ENCODE measurements around the gene SYNE2. TPM values are rescaled to one million over a fixed set of nuclear protein-coding genes. Genes with fewer than 3 reads are reported as not detected.

The SYNE2 gene
- total and polyA plus RNA-seq, 10 of the 15 experiments (the other 5 are each of a cell fraction or from before 2014, with no cell fraction given) = 2.1 to 52.7 (median 38.1) TPM

DNA sequence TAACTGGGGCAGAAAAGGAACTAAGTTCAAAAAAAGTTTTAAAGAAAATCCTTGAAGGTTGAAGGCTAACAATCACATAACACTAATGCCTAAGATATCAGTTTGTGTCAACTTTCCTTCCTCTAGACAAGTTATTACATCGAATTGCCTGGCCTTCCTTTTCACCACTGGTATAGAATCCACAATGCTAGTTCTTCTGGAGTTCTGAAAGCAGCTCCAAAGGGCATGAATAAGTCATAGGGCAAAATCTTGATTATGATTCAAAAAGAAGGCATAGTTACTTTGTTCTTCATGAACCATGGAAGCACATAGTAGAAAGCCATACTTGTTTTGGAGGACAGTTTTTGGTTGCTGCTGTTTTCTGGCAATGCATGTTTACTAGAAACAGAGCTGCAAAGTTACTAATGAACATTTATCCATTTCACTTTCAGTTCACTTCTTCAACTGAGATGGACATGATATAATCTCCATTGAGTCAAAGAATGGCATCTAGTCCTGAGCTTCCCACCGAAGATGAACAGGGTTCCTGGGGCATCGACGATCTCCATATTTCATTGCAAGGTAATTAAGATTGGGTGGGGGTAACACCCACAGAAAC, 56.0 kb downstream of the SYNE2 start:
- no peaks in the 10 kb centered on the region for H4K20me1 ChIP-seq (ENCODE audit: control insufficient read depth, insufficient read depth)
- ChIA-PET CTCF (interaction anchor here (1.0 to 2.7 kb wide), 6 partner anchors 9 to 46 kb away, joined by 3 to 9 read pairs (median 5); no protein-coding TSS in a partner anchor), RAD21 (ENCODE audit: unreplicated experiment) (interaction anchor here (0.6 to 1.6 kb wide), 8 partner anchors 8 to 437 kb away, joined by 3 to 8 read pairs (median 3); no protein-coding TSS in a partner anchor), SMC1A (ENCODE audit: uncharacterized antibody, unreplicated experiment) (interaction anchor here (0.8 to 4.4 kb wide), 16 partner anchors 8 to 183 kb away, joined by 3 to 26 read pairs (median 5); no protein-coding TSS in a partner anchor), POLR2A (interaction anchor here (1.2 to 2.8 kb wide), 3 partner anchors 11 to 40 kb away, joined by 4 to 17 read pairs (median 5); no protein-coding TSS in a partner anchor)
- peak; percentile 64 for ATAC-seq
- in situ Hi-C loops (cut with MboI) = no loop called here
- H3K27ac ChIP-seq (ENCODE audit: control insufficient read depth, insufficient read depth) = peak overlapping the region; percentile 68
- intact Hi-C loops (cut with micrococcal nuclease; ENCODE audit: unreplicated experiment) = no loop called here
- peak overlapping the region; percentile 77 for H3K4me2 ChIP-seq (ENCODE audit: control insufficient read depth, insufficient read depth)
- H3K36me3 ChIP-seq (ENCODE audit: control insufficient read depth in 2 of 2, insufficient read depth in 2 of 2, low read length in 1 of 2) = peaks cover 0 to 6% of the 10 kb centered on the region in 2 experiments; a peak in 1 of 4 replicates
- WGBS (ENCODE audit: insufficient coverage, insufficient replicate concordance, low lambda C conversion rate, missing lambda C conversion rate) = 75% methylated on average over 4 of the region's 4 CpGs
- H3K27me3 ChIP-seq (replicated peaks in 1 of 2; ENCODE audit: control insufficient read depth in 2 of 2, insufficient read depth in 2 of 2, low read length in 1 of 2) = no peaks in the 10 kb centered on the region
- peak overlapping the region; percentile 64 for H2AFZ ChIP-seq (ENCODE audit: control insufficient read depth, low read depth, low read length)
- H3K79me2 ChIP-seq (ENCODE audit: control insufficient read depth, insufficient read depth, low read length) = peaks cover 23% of the 10 kb centered on the region
- H3K9me3 ChIP-seq (replicated peaks; ENCODE audit: control insufficient read depth, insufficient read depth, low read length) = no peaks in the 10 kb centered on the region
- H3K4me3 ChIP-seq = peak overlapping the region; percentile 48
- H3K4me1 ChIP-seq (ENCODE audit: control insufficient read depth, insufficient read depth, low read length) = peaks cover 17% of the 10 kb centered on the region
- peak overlapping the region; percentile 38; the same call in 1 of the 2 replicates for H3K9ac ChIP-seq (ENCODE audit: control insufficient read depth, insufficient read depth, low read length)
- FAIRE-seq = no peak
- no peak for DNase-seq (ENCODE audit: low read depth, low spot score)
- BruUV-seq (replicated peaks) = no TSS peak
- no peak for TF ChIP-seq RB1 (IDR thresholded peaks at IDR 0.05; ENCODE audit: borderline replicate concordance)
- TF ChIP-seq NR2C1 (IDR thresholded peaks at IDR 0.05) = no peak
- TF ChIP-seq, protein P1, sequence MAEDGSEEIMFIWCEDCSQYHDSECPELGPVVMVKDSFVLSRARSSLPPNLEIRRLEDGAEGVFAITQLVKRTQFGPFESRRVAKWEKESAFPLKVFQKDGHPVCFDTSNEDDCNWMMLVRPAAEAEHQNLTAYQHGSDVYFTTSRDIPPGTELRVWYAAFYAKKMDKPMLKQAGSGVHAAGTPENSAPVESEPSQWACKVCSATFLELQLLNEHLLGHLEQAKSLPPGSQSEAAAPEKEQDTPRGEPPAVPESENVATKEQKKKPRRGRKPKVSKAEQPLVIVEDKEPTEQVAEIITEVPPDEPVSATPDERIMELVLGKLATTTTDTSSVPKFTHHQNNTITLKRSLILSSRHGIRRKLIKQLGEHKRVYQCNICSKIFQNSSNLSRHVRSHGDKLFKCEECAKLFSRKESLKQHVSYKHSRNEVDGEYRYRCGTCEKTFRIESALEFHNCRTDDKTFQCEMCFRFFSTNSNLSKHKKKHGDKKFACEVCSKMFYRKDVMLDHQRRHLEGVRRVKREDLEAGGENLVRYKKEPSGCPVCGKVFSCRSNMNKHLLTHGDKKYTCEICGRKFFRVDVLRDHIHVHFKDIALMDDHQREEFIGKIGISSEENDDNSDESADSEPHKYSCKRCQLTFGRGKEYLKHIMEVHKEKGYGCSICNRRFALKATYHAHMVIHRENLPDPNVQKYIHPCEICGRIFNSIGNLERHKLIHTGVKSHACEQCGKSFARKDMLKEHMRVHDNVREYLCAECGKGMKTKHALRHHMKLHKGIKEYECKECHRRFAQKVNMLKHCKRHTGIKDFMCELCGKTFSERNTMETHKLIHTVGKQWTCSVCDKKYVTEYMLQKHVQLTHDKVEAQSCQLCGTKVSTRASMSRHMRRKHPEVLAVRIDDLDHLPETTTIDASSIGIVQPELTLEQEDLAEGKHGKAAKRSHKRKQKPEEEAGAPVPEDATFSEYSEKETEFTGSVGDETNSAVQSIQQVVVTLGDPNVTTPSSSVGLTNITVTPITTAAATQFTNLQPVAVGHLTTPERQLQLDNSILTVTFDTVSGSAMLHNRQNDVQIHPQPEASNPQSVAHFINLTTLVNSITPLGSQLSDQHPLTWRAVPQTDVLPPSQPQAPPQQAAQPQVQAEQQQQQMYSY (CRISPR knock-in tag; IDR thresholded peaks at IDR 0.05) = no peak
- TF ChIP-seq, protein P2, sequence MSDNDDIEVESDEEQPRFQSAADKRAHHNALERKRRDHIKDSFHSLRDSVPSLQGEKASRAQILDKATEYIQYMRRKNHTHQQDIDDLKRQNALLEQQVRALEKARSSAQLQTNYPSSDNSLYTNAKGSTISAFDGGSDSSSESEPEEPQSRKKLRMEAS (IDR thresholded peaks at IDR 0.05; ENCODE audit: low read depth, low read length) = no peak
- TF ChIP-seq EP300 (IDR thresholded peaks at IDR 0.05; ENCODE audit: borderline replicate concordance in 1 of 2, control insufficient read depth in 1 of 2, low read depth in 2 of 2, low read length in 2 of 2) = no peak
- TF ChIP-seq, protein P3, sequence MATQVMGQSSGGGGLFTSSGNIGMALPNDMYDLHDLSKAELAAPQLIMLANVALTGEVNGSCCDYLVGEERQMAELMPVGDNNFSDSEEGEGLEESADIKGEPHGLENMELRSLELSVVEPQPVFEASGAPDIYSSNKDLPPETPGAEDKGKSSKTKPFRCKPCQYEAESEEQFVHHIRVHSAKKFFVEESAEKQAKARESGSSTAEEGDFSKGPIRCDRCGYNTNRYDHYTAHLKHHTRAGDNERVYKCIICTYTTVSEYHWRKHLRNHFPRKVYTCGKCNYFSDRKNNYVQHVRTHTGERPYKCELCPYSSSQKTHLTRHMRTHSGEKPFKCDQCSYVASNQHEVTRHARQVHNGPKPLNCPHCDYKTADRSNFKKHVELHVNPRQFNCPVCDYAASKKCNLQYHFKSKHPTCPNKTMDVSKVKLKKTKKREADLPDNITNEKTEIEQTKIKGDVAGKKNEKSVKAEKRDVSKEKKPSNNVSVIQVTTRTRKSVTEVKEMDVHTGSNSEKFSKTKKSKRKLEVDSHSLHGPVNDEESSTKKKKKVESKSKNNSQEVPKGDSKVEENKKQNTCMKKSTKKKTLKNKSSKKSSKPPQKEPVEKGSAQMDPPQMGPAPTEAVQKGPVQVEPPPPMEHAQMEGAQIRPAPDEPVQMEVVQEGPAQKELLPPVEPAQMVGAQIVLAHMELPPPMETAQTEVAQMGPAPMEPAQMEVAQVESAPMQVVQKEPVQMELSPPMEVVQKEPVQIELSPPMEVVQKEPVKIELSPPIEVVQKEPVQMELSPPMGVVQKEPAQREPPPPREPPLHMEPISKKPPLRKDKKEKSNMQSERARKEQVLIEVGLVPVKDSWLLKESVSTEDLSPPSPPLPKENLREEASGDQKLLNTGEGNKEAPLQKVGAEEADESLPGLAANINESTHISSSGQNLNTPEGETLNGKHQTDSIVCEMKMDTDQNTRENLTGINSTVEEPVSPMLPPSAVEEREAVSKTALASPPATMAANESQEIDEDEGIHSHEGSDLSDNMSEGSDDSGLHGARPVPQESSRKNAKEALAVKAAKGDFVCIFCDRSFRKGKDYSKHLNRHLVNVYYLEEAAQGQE (IDR thresholded peaks at IDR 0.05; ENCODE audit: low read depth, low read length) = no peak
- TF ChIP-seq, protein P4, sequence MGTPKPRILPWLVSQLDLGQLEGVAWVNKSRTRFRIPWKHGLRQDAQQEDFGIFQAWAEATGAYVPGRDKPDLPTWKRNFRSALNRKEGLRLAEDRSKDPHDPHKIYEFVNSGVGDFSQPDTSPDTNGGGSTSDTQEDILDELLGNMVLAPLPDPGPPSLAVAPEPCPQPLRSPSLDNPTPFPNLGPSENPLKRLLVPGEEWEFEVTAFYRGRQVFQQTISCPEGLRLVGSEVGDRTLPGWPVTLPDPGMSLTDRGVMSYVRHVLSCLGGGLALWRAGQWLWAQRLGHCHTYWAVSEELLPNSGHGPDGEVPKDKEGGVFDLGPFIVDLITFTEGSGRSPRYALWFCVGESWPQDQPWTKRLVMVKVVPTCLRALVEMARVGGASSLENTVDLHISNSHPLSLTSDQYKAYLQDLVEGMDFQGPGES (IDR thresholded peaks at IDR 0.05) = no peak
- no peak for TF ChIP-seq SPI1 (IDR thresholded peaks at IDR 0.05; ENCODE audit: borderline replicate concordance, insufficient read depth, low read depth, low read length)
- TF ChIP-seq, protein P5, sequence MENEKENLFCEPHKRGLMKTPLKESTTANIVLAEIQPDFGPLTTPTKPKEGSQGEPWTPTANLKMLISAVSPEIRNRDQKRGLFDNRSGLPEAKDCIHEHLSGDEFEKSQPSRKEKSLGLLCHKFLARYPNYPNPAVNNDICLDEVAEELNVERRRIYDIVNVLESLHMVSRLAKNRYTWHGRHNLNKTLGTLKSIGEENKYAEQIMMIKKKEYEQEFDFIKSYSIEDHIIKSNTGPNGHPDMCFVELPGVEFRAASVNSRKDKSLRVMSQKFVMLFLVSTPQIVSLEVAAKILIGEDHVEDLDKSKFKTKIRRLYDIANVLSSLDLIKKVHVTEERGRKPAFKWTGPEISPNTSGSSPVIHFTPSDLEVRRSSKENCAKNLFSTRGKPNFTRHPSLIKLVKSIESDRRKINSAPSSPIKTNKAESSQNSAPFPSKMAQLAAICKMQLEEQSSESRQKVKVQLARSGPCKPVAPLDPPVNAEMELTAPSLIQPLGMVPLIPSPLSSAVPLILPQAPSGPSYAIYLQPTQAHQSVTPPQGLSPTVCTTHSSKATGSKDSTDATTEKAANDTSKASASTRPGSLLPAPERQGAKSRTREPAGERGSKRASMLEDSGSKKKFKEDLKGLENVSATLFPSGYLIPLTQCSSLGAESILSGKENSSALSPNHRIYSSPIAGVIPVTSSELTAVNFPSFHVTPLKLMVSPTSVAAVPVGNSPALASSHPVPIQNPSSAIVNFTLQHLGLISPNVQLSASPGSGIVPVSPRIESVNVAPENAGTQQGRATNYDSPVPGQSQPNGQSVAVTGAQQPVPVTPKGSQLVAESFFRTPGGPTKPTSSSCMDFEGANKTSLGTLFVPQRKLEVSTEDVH (IDR thresholded peaks at IDR 0.05; ENCODE audit: low read depth, partially characterized antibody) = no peak
- no peak for TF ChIP-seq ZNF622 (IDR thresholded peaks at IDR 0.05)
